PFSK-1 (cell line): ENCODE measurements around the gene TENT4A.

ENCODE experiments used
- POLR2AphosphoS5 ChIP-seq: IDR thresholded peaks from 2 replicates; pipeline ENCODE4 v1.6.1; 2012; ENCODE audit warnings: low read depth, mild to moderate bottlenecking, control low read depth, low read length, moderate library complexity
- SIN3A ChIP-seq: IDR thresholded peaks from 2 replicates; pipeline ENCODE4 v1.6.1; 2012; ENCODE audit warnings: mild to moderate bottlenecking, low read length, moderate library complexity, borderline replicate concordance; ENCODE audit not compliant: insufficient read depth
- TF ChIP-seq, protein P1 (sequence below), 2 experiments: IDR thresholded peaks; 2 replicates each; pipeline versions ENCODE4 v1.6.1 to v1.8.0; 2011 to 2012; ENCODE audit warnings: low read depth in 2 of 2, low read length in 2 of 2, control low read depth in 1 of 2, inconsistent platforms in 1 of 2, mild to moderate bottlenecking in 1 of 2, moderate library complexity in 1 of 2; ENCODE audit not compliant: insufficient read depth in 1 of 2

DNA sequence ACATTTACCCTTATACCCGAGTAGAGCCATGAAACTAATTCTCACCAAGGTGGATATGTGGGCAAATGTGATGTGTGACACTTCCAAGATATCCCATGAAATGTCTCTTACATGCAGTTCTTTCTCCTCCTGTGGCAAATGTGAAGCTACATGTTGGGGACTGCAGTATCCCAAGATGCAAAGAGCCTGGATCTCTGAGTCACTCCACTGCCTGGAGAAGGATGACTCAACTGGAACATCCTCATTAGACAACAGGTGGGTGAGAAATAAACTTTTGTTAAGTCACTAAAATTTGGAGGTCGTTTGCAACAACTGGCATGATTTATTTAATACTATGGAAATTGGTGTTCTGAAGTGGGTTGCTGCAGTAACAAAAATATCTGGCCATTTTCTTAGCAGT lies 36.5 kb upstream of the TENT4A start:
- TF ChIP-seq POLR2AphosphoS5 (no peak), SIN3A (no peak)
- TF ChIP-seq, protein P1, sequence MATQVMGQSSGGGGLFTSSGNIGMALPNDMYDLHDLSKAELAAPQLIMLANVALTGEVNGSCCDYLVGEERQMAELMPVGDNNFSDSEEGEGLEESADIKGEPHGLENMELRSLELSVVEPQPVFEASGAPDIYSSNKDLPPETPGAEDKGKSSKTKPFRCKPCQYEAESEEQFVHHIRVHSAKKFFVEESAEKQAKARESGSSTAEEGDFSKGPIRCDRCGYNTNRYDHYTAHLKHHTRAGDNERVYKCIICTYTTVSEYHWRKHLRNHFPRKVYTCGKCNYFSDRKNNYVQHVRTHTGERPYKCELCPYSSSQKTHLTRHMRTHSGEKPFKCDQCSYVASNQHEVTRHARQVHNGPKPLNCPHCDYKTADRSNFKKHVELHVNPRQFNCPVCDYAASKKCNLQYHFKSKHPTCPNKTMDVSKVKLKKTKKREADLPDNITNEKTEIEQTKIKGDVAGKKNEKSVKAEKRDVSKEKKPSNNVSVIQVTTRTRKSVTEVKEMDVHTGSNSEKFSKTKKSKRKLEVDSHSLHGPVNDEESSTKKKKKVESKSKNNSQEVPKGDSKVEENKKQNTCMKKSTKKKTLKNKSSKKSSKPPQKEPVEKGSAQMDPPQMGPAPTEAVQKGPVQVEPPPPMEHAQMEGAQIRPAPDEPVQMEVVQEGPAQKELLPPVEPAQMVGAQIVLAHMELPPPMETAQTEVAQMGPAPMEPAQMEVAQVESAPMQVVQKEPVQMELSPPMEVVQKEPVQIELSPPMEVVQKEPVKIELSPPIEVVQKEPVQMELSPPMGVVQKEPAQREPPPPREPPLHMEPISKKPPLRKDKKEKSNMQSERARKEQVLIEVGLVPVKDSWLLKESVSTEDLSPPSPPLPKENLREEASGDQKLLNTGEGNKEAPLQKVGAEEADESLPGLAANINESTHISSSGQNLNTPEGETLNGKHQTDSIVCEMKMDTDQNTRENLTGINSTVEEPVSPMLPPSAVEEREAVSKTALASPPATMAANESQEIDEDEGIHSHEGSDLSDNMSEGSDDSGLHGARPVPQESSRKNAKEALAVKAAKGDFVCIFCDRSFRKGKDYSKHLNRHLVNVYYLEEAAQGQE (IDR thresholded peaks at IDR 0.05; ENCODE audit: insufficient read depth in 1 of 2, low read depth in 2 of 2, low read length in 2 of 2), result no peak
